SK-N-SH (cell line): ENCODE data around the gene SASH1. TPM values are rescaled to one million over a fixed set of nuclear protein-coding genes. Genes with fewer than 3 reads are reported as not detected.
A peak's percentile ranks its signal among the peaks of the same experiment; 100 is the strongest.

Source experiments
- CTCF ChIA-PET: fragments of 300-600, 350-600 bp; formaldehyde crosslinking; extraction: SDS; loops from one replicate; lab custom pipeline; 2021; lab: Yijun Ruan, JAX
- POLR2A ChIA-PET: fragments of 350-600 bp; sonication (Branson Sonifier 250); formaldehyde crosslinking; extraction: SDS; loops from one replicate; lab custom pipeline; 2020; ENCODE audit warnings: antibody characterized with exemption, inconsistent platforms; lab: Yijun Ruan, JAX
- DNase-seq: peaks from one replicate; pipeline ENCODE4 v3.0.0; 2012
- H2AFZ ChIP-seq: fragments of 200-600 bp; sonication (generic); 2 replicates; pipeline ENCODE4 v1.8.1; 2016; ENCODE audit warnings: antibody characterized with exemption, mild to moderate bottlenecking, low read depth
- H3F3A ChIP-seq: fragments of 200-600 bp; sonication (generic); replicated peaks from 2 replicates; pipeline ENCODE3; 2016; ENCODE audit warnings: antibody characterized with exemption, mild to moderate bottlenecking; ENCODE audit not compliant: insufficient read depth
- H3K27ac ChIP-seq, 2 experiments: fragments of 200-500 bp in 1 of 2; fragments of 200-600 bp in 1 of 2; sonication (Bioruptor generic) in 1 of 2; sonication (generic), shearing (Covaris generic) in 1 of 2; 2 replicates each; pipeline versions ENCODE4 v1.5.1 to v1.6.1; 2014 to 2016; ENCODE audit warnings: low read depth in 2 of 2, inconsistent platforms in 1 of 2, low read length in 1 of 2, mild to moderate bottlenecking in 1 of 2, mixed read lengths in 1 of 2
- H3K27me3 ChIP-seq: fragments of 200-600 bp; sonication (generic), shearing (Covaris generic); 2 replicates; pipeline ENCODE4 v1.6.1; 2016; ENCODE audit warnings: mixed run types; ENCODE audit not compliant: insufficient read depth
- H3K36me3 ChIP-seq, 2 experiments: fragments of 200-500 bp in 1 of 2; fragments of 200-600 bp in 1 of 2; sonication (Bioruptor generic) in 1 of 2; sonication (generic) in 1 of 2; replicated peaks in 1 of 2; 2 replicates each; pipeline versions ENCODE3 to v1.5.1; 2014 to 2016; ENCODE audit warnings: low read length in 1 of 2, mild to moderate bottlenecking in 1 of 2; ENCODE audit not compliant: insufficient read depth in 2 of 2, control insufficient read depth in 1 of 2
- H3K4me1 ChIP-seq, 2 experiments: fragments of 200-500 bp in 1 of 2; fragments of 200-600 bp in 1 of 2; sonication (Bioruptor generic) in 1 of 2; sonication (generic), shearing (Covaris generic) in 1 of 2; 2 replicates each; pipeline versions ENCODE4 v1.5.1 to v1.6.1; 2014 to 2016; ENCODE audit warnings: low read depth in 1 of 2, low read length in 1 of 2, mixed run types in 1 of 2; ENCODE audit not compliant: insufficient read depth in 2 of 2, control insufficient read depth in 1 of 2
- H3K4me2 ChIP-seq: fragments of 200-600 bp; sonication (generic), shearing (Covaris generic); 2 replicates; pipeline ENCODE4 v1.6.1; 2017; ENCODE audit warnings: mixed run types
- H3K4me3 ChIP-seq, 2 experiments: fragments of 200-500 bp in 1 of 2; fragments of 200-600 bp in 1 of 2; sonication (Bioruptor generic) in 1 of 2; sonication (generic), shearing (Covaris generic) in 1 of 2; 2 replicates each; pipeline versions ENCODE4 v1.5.1 to v1.8.1; 2014 to 2016; ENCODE audit warnings: low read depth in 2 of 2, inconsistent platforms in 1 of 2, low read length in 1 of 2, mild to moderate bottlenecking in 1 of 2, mixed read lengths in 1 of 2, moderate library complexity in 1 of 2
- H3K79me2 ChIP-seq: fragments of 200-600 bp; sonication (generic); 2 replicates; pipeline ENCODE4 v1.8.1; 2017; ENCODE audit warnings: mild to moderate bottlenecking; ENCODE audit not compliant: insufficient read depth
- H3K9ac ChIP-seq: fragments of 200-600 bp; sonication (generic); 2 replicates; pipeline ENCODE4 v1.6.1; 2017; ENCODE audit warnings: mixed run types
- H3K9me2 ChIP-seq: fragments of 200-600 bp; sonication (generic); 2 replicates; pipeline ENCODE4 v1.6.1; 2017; ENCODE audit warnings: mixed run types
- H3K9me3 ChIP-seq: fragments of 200-600 bp; sonication (generic); 2 replicates; pipeline ENCODE4 v1.6.1; 2017; ENCODE audit warnings: mixed run types, mild to moderate bottlenecking, moderate library complexity
- H4K20me1 ChIP-seq: fragments of 200-600 bp; sonication (generic); 2 replicates; pipeline ENCODE4 v1.6.1; 2017; ENCODE audit warnings: mild to moderate bottlenecking, mixed run types; ENCODE audit not compliant: insufficient read depth
- FOXM1 ChIP-seq: IDR thresholded peaks from 2 replicates; pipeline ENCODE4 v1.4.0; 2012; ENCODE audit warnings: low read depth, mild to moderate bottlenecking
- MEF2A ChIP-seq: IDR thresholded peaks from 2 replicates; pipeline ENCODE4 v1.4.0; 2012; ENCODE audit warnings: low read depth, borderline replicate concordance
- PBX3 ChIP-seq: IDR thresholded peaks from 2 replicates; pipeline ENCODE4; 2012
- RFX5 ChIP-seq: IDR thresholded peaks from 2 replicates; pipeline ENCODE4 v1.6.1; 2012; ENCODE audit warnings: mild to moderate bottlenecking, improper control_type of control experiment, low read length
- SIN3A ChIP-seq: IDR thresholded peaks from 2 replicates; pipeline ENCODE4 v1.6.1; 2012; ENCODE audit warnings: low read depth, mild to moderate bottlenecking, low read length, moderate library complexity, borderline replicate concordance
- TCF12 ChIP-seq: IDR thresholded peaks from 2 replicates; pipeline ENCODE4 v1.4.0; 2012
- USF2 ChIP-seq: fragments of 150-350 bp; IDR thresholded peaks from 2 replicates; pipeline ENCODE4 v1.6.1; 2017; ENCODE audit warnings: antibody characterized with exemption, low read length, low read depth, borderline replicate concordance
- YY1 ChIP-seq: IDR thresholded peaks from 2 replicates; pipeline ENCODE4 v1.4.0; 2012; ENCODE audit warnings: low read depth, mild to moderate bottlenecking
- whole genome bisulfite sequencing: methylation state at CpG from one replicate; pipeline ENCODE4 v1.1.6; 2017; ENCODE audit warnings: low lambda C conversion rate; 5-methylcytosine and 5-hydroxymethylcytosine counted together
- polyA plus RNA-seq, 3 experiments: library from polyadenylated mRNA; depleted of rRNA; stranded (reverse); fragments of >200 nt; gene quantifications; 2 replicates each; pipeline ENCODE4 v1.2.3, GENCODE V29; 2012
- TF ChIP-seq, protein P1 (sequence below): IDR thresholded peaks from 2 replicates; pipeline ENCODE4 v1.4.0; 2012; ENCODE audit warnings: low read depth, borderline replicate concordance
- TF ChIP-seq, protein P2 (sequence below): IDR thresholded peaks from 2 replicates; pipeline ENCODE4 v1.6.1; 2012; ENCODE audit warnings: mild to moderate bottlenecking, low read depth, low read length, moderate library complexity

The SASH1 gene
- polyA plus RNA-seq, 1 of the 3 experiments (the other 2 are of a cell fraction), result 19.8 TPM

DNA sequence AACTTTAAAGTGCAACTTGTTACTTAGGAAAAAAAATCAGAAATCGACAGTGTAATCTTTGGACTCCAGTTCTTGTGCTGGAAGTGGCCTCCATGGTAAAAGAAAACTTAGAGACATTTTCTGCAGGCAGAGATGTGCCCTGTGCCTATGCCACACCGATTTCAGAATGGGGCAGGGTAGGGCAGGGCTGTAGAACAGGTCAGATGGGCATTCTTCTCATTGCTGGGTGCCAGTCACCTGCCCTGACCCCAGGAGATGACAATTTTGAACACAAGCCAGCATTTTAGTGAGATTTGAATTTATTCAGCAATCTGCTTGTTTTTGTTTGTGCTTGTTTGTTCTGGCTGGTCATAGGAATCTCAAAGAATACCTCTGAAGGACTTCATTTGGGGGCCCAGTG lies 63.3 kb downstream of the SASH1 start:
- ChIA-PET POLR2A (no interaction called here), CTCF (no interaction called here)
- Histone ChIP-seq H3K4me3 (no peak overlapping the region), H3F3A (peaks cover 36% of the 10 kb centered on the region), H3K4me1 (peaks cover 0 to 11% of the 10 kb centered on the region in 2 experiments; a peak in 2 of 4 replicates), H3K79me2 (peaks cover 55% of the 10 kb centered on the region), H3K9me2 (no peaks in the 10 kb centered on the region), H3K36me3 (peaks cover 0 to 5% of the 10 kb centered on the region in 2 experiments), H3K9ac (no peak overlapping the region), H3K27me3 (no peaks in the 10 kb centered on the region), H4K20me1 (no peaks in the 10 kb centered on the region), H3K27ac (peak overlapping the region in 1 of 2 experiments; percentile 86; a peak in 2 of 4 replicates), H3K9me3 (no peaks in the 10 kb centered on the region), H3K4me2 (peak overlapping the region; percentile 7; the same call in 1 of the 2 replicates), H2AFZ (no peak overlapping the region)
- TF ChIP-seq, protein P1, sequence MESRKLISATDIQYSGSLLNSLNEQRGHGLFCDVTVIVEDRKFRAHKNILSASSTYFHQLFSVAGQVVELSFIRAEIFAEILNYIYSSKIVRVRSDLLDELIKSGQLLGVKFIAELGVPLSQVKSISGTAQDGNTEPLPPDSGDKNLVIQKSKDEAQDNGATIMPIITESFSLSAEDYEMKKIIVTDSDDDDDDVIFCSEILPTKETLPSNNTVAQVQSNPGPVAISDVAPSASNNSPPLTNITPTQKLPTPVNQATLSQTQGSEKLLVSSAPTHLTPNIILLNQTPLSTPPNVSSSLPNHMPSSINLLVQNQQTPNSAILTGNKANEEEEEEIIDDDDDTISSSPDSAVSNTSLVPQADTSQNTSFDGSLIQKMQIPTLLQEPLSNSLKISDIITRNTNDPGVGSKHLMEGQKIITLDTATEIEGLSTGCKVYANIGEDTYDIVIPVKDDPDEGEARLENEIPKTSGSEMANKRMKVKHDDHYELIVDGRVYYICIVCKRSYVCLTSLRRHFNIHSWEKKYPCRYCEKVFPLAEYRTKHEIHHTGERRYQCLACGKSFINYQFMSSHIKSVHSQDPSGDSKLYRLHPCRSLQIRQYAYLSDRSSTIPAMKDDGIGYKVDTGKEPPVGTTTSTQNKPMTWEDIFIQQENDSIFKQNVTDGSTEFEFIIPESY, result no peak
- TF ChIP-seq YY1 (no peak), RFX5 (no peak), SIN3A (no peak), USF2 (no peak), TCF12 (no peak), FOXM1 (no peak), PBX3 (no peak), MEF2A (no peak)
- TF ChIP-seq, protein P2, sequence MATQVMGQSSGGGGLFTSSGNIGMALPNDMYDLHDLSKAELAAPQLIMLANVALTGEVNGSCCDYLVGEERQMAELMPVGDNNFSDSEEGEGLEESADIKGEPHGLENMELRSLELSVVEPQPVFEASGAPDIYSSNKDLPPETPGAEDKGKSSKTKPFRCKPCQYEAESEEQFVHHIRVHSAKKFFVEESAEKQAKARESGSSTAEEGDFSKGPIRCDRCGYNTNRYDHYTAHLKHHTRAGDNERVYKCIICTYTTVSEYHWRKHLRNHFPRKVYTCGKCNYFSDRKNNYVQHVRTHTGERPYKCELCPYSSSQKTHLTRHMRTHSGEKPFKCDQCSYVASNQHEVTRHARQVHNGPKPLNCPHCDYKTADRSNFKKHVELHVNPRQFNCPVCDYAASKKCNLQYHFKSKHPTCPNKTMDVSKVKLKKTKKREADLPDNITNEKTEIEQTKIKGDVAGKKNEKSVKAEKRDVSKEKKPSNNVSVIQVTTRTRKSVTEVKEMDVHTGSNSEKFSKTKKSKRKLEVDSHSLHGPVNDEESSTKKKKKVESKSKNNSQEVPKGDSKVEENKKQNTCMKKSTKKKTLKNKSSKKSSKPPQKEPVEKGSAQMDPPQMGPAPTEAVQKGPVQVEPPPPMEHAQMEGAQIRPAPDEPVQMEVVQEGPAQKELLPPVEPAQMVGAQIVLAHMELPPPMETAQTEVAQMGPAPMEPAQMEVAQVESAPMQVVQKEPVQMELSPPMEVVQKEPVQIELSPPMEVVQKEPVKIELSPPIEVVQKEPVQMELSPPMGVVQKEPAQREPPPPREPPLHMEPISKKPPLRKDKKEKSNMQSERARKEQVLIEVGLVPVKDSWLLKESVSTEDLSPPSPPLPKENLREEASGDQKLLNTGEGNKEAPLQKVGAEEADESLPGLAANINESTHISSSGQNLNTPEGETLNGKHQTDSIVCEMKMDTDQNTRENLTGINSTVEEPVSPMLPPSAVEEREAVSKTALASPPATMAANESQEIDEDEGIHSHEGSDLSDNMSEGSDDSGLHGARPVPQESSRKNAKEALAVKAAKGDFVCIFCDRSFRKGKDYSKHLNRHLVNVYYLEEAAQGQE, result no peak
- DNase-seq, result no peak
- 27% methylated on average over 2 of the region's 2 CpGs for WGBS
